NT2/D1 (cell line): Measurements from ENCODE around the gene ITCH.
"Not testable (repeated sequence)": the region's sequence is repeated elsewhere in the genome, so short reads cannot be mapped to it uniquely, and the experiment has no call there.

Experiments
- DNase-seq: peaks from one replicate; pipeline ENCODE4 v3.0.0-alpha.2; 2011; ENCODE audit warnings: low read depth, low spot score
- H3K27me3 ChIP-seq: 2 replicates; pipeline ENCODE4 v1.6.0; 2011; ENCODE audit warnings: mild to moderate bottlenecking; ENCODE audit not compliant: insufficient read length, insufficient read depth
- H3K36me3 ChIP-seq: 2 replicates; pipeline ENCODE4 v1.6.1; 2011; ENCODE audit warnings: mild to moderate bottlenecking, low read length, mixed read lengths; ENCODE audit not compliant: insufficient read depth, insufficient read length
- H3K4me1 ChIP-seq: 2 replicates; pipeline ENCODE4 v1.5.1; 2011; ENCODE audit not compliant: insufficient read depth, insufficient read length
- H3K4me3 ChIP-seq: 2 replicates; pipeline ENCODE4 v1.5.1; 2011; ENCODE audit warnings: low read depth; ENCODE audit not compliant: insufficient read length
- H3K9ac ChIP-seq: 2 replicates; pipeline ENCODE4 v1.6.0; 2011; ENCODE audit warnings: low read depth; ENCODE audit not compliant: insufficient read length
- H3K9me3 ChIP-seq: 2 replicates; pipeline ENCODE4 v1.5.1; 2011; ENCODE audit warnings: mild to moderate bottlenecking, low read length; ENCODE audit not compliant: insufficient read depth
- SUZ12 ChIP-seq: IDR thresholded peaks from 2 replicates; pipeline ENCODE4 v1.6.1; 2011; ENCODE audit not compliant: insufficient read length, insufficient read depth; ENCODE audit errors: extremely low read depth
- YY1 ChIP-seq: IDR thresholded peaks from 2 replicates; pipeline ENCODE4 v1.6.1; 2011; ENCODE audit not compliant: insufficient read length, insufficient read depth
- ZNF274 ChIP-seq: IDR thresholded peaks from 2 replicates; pipeline ENCODE4 v1.6.1; 2011; ENCODE audit warnings: mild to moderate bottlenecking, low read depth, low read length

The ITCH gene

GRCh38 chr20:34461779-34462087 is 98.7 kb downstream of the ITCH start:
- Histone ChIP-seq H3K27me3 (no peaks in the 10 kb centered on the region), H3K9ac (no peak overlapping the region), H3K9me3 (no peaks in the 10 kb centered on the region), H3K36me3 (peaks cover 58% of the 10 kb centered on the region), H3K4me1 (no peaks in the 10 kb centered on the region), H3K4me3 (no peak overlapping the region)
- TF ChIP-seq ZNF274: no peak
- no peak for TF ChIP-seq YY1
- TF ChIP-seq SUZ12: no peak
- DNase-seq: no peak

- H3K27me3 ChIP-seq: no peaks in the 10 kb centered on the region
- DNase-seq: no peak
- H3K4me1 ChIP-seq: no peaks in the 10 kb centered on the region
- H3K9ac ChIP-seq: no peak overlapping the region
- no peak for TF ChIP-seq ZNF274
- no peak for TF ChIP-seq SUZ12
- TF ChIP-seq YY1: no peak
- H3K9me3 ChIP-seq: no peaks in the 10 kb centered on the region
- H3K4me3 ChIP-seq: no peak overlapping the region
- peaks cover 37% of the 10 kb centered on the region for H3K36me3 ChIP-seq
These were observed 105.9 kb downstream of the ITCH start for GRCh38 chr20:34468951-34469350.

- no peak for DNase-seq
- TF ChIP-seq ZNF274 (no peak), YY1 (no peak), SUZ12 (no peak)
- H3K4me3 ChIP-seq: no peak overlapping the region
- no peaks in the 10 kb centered on the region for H3K9me3 ChIP-seq
- H3K27me3 ChIP-seq: no peaks in the 10 kb centered on the region
- peaks cover 46% of the 10 kb centered on the region for H3K36me3 ChIP-seq
- H3K9ac ChIP-seq: no peak overlapping the region
- no peaks in the 10 kb centered on the region for H3K4me1 ChIP-seq
These were observed 109.3 kb downstream of the ITCH start for GRCh38 chr20:34472246-34472925.

GRCh38 chr20:34473262-34473883 is 110.3 kb downstream of the ITCH start:
- Histone ChIP-seq H3K4me3 (no peak overlapping the region), H3K9ac (no peak overlapping the region), H3K9me3 (no peaks in the 10 kb centered on the region), H3K27me3 (no peaks in the 10 kb centered on the region), H3K4me1 (no peaks in the 10 kb centered on the region), H3K36me3 (peaks cover 56% of the 10 kb centered on the region)
- no peak for TF ChIP-seq ZNF274
- no peak for TF ChIP-seq SUZ12
- TF ChIP-seq YY1: no peak
- DNase-seq: peak; percentile 15

DNA sequence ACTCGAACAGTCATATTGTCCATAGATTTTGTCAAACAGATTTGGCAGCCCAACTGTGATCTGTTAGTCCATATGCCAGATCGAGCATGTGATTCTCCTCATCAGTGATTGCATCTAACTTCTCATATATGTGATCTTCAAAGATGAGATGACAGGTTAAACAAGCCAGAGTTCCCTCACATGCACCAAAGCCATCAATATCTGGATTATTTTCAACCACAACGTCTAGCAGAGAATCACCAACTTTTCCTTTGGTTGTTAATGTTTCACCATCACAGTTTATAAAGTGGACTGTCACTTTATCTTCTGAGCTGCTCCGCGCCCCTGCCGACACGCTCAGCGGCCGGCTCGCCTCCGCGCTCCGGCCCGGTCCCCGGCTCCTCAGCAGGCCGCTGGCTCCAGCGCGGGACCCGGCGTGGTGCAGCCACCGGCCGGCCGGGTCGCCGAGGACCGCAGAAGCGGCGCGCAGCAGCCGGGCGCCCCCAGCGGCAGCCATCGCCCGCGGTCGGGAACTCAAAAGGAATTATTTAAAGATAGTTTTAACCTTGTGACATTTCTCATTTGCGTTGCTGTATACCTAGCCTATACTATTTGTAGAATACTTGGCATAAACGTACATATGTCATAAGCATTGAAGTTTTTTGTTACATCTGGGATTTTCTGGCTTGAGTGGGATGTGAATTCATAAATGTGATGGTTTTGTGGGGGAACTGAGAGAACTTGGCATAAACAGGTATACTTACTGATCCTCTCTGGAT is 113.1 kb downstream of the ITCH start:
- no peak overlapping the region for H3K4me3 ChIP-seq
- 0 out of 2 replicates have a peak, but pooled peaks cover 4% of the 10 kb centered on the region for H3K9me3 ChIP-seq
- H3K36me3 ChIP-seq: peaks cover 59% of the 10 kb centered on the region
- no peaks in the 10 kb centered on the region for H3K4me1 ChIP-seq
- TF ChIP-seq ZNF274: no peak
- TF ChIP-seq YY1: no peak
- no peak for TF ChIP-seq SUZ12
- no peak for DNase-seq
- no peak overlapping the region for H3K9ac ChIP-seq
- no peaks in the 10 kb centered on the region for H3K27me3 ChIP-seq

- H3K9ac ChIP-seq: no peak overlapping the region
- no peak for TF ChIP-seq ZNF274
- peaks cover 82% of the 10 kb centered on the region for H3K36me3 ChIP-seq
- H3K27me3 ChIP-seq: no peaks in the 10 kb centered on the region
- H3K4me1 ChIP-seq: no peaks in the 10 kb centered on the region
- no peak overlapping the region for H3K4me3 ChIP-seq
- 0 out of 2 replicates have a peak, but pooled peaks cover 5% of the 10 kb centered on the region for H3K9me3 ChIP-seq
- DNase-seq: no peak
These were observed 116.6 kb downstream of the ITCH start for GRCh38 chr20:34479627-34480026.

DNA sequence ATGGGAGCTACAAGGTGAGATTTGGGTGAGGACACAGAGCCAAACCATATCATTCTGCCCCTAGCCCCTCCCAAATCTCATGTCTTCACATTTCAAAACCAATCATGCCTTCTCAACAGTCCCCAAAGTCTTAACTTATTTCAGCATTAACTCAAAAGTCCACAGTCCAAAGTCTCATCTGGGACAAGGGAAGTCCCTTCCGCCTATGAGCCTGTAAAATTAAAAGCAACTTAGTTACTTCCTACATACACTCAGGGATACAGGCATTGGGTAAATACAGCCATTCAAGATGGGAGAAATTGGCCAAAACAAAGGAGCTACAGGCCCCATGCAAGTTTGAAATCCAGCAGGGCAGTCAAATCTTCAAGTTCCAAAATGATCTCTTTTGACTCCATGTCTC is 119.1 kb downstream of the ITCH start:
- H3K36me3 ChIP-seq: peaks cover 81% of the 10 kb centered on the region
- not testable (repeated sequence) for H3K9me3 ChIP-seq, H3K4me1 ChIP-seq, H3K27me3 ChIP-seq, H3K9ac ChIP-seq, H3K4me3 ChIP-seq, DNase-seq

DNA sequence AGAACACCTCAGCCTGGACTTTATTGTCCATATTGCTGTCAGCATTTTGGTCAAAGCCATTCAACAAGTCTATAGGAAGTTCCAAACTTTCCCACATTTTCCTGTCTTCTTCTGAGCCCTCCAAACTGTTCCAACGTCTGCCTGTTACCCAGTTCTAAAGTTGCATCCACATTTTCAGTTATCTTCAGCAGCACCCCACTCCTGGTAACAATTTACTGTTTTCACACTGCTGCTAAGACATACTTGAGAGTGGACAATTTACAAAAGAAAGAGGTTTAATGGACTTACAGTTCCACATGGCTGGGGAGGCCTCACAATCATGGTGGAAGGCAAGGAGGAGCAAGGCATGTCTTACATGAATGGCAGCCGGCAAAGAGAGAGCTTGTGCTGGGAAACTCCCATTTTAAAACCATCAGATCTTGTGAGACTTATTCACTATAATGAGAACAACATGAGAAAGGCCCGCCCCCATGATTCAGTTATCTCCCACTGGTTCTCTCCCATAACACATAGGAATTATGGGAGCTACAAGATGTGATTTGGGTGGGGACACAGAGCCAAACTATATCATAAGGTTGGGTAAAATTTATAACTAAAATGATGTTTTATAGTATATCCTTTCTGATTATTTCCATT is 120.6 kb downstream of the ITCH start:
- not testable (repeated sequence) for H3K4me1 ChIP-seq

More for the DNA sequence above, 120.6 kb downstream of the ITCH start:
- peaks cover 73% of the 10 kb centered on the region for H3K36me3 ChIP-seq
- H3K27me3 ChIP-seq, H3K9me3 ChIP-seq, H3K9ac ChIP-seq, H3K4me3 ChIP-seq, DNase-seq: not testable (repeated sequence)
